SU-DHL-6 (cell line): ENCODE results near the gene MMP11.

Experiments used
- H2AFZ ChIP-seq: fragments of 200-600 bp; sonication (generic); 2 replicates; pipeline ENCODE4 v1.6.1; 2014; ENCODE audit warnings: low read depth, mild to moderate bottlenecking, moderate library complexity, mixed read lengths, antibody characterized with exemption, low read length; ENCODE audit not compliant: severe bottlenecking
- H3F3A ChIP-seq: fragments of 200-600 bp; shearing (Covaris generic); 2 replicates; pipeline ENCODE4 v1.6.0; 2016; ENCODE audit warnings: antibody characterized with exemption, mild to moderate bottlenecking; ENCODE audit not compliant: insufficient read depth
- H3K27ac ChIP-seq: fragments of 200-600 bp; sonication (generic); 2 replicates; pipeline ENCODE4 v1.5.1; 2016; ENCODE audit warnings: low read depth, mild to moderate bottlenecking, low read length, moderate library complexity, mixed read lengths
- H3K27me3 ChIP-seq: fragments of 200-600 bp; sonication (generic), shearing (Covaris generic); 2 replicates; pipeline ENCODE4 v1.6.0; 2014; ENCODE audit warnings: mild to moderate bottlenecking, low read length
- H3K36me3 ChIP-seq: fragments of 200-600 bp; sonication (generic); 2 replicates; pipeline ENCODE4 v1.6.1; 2014; ENCODE audit warnings: mild to moderate bottlenecking, low read length, mixed read lengths
- H3K4me2 ChIP-seq: fragments of 300-600, 200-600 bp; shearing (Covaris generic), sonication (generic); 2 replicates; pipeline ENCODE4 v1.6.0; 2014; ENCODE audit warnings: low read length, low read depth, mild to moderate bottlenecking; ENCODE audit not compliant: poor library complexity, severe bottlenecking
- H3K4me3 ChIP-seq: fragments of 200-600 bp; sonication (generic); 2 replicates; pipeline ENCODE4 v1.5.1; 2014; ENCODE audit warnings: antibody characterized with exemption, low read length, mild to moderate bottlenecking, mixed read lengths; ENCODE audit not compliant: insufficient read depth, poor library complexity, severe bottlenecking
- H3K79me2 ChIP-seq: fragments of 200-600 bp; sonication (generic); 2 replicates; pipeline ENCODE4 v1.6.1; 2014; ENCODE audit warnings: mild to moderate bottlenecking, low read length, moderate library complexity; ENCODE audit not compliant: insufficient read depth
- H3K9ac ChIP-seq: fragments of 200-600 bp; sonication (generic); 2 replicates; pipeline ENCODE4 v1.7.0; 2014; ENCODE audit warnings: mild to moderate bottlenecking, low read length
- H3K9me2 ChIP-seq: fragments of 200-600 bp; sonication (generic); replicated peaks from 2 replicates; pipeline ENCODE4 v1.6.1; 2014; ENCODE audit warnings: low read length; ENCODE audit not compliant: insufficient read depth
- H3K9me3 ChIP-seq: fragments of 200-600 bp; sonication (generic); 2 replicates; pipeline ENCODE4 v1.6.1; 2014; ENCODE audit warnings: low read length, mixed read lengths; ENCODE audit not compliant: insufficient read depth
- H4K20me1 ChIP-seq: fragments of 200-600 bp; sonication (generic); 2 replicates; pipeline ENCODE4 v1.6.1; 2014; ENCODE audit warnings: low read depth, mild to moderate bottlenecking, antibody characterized with exemption, low read length, moderate library complexity, mixed read lengths
- EZH2phosphoT487 ChIP-seq: fragments of 200-600 bp; sonication (generic), shearing (Covaris generic); conservative IDR thresholded peaks from 2 replicates; pipeline ENCODE4 v1.6.1; 2018; ENCODE audit warnings: mild to moderate bottlenecking, antibody characterized with exemption, low read length, moderate library complexity, mixed read lengths
- TF ChIP-seq, protein P1 (sequence below): fragments of 200-600 bp; sonication (generic); IDR thresholded peaks from one replicate; pipeline ENCODE4 v1.5.1; 2017; ENCODE audit warnings: antibody characterized with exemption, mild to moderate bottlenecking, low read length, moderate library complexity; ENCODE audit not compliant: insufficient read depth, poor library complexity, severe bottlenecking

Gene MMP11

DNA sequence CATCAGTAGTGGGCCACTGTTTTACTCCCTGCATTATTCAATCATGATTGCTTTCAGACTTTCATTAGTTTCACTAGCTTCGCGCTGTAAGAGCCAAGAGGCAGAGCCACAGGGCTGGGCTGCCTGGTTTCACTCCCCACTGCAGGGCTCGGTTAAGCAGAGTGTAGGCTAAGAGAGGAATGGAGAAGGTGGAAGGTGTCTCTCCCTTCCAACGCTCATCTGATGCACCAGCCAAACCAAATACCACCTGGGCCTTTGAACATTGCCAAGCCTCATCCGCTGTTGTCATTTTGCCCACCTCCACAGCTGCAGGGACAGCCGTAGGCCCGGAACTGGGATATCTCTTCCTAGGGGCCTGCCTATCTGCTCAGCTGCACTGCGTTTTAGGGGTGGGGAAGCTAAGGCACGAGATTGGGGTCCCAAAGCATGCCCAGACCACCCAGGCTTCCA lies 13.6 kb downstream of the MMP11 start:
- no peaks in the 10 kb centered on the region for H3K27me3 ChIP-seq
- peak overlapping the region; percentile 93 for H3K27ac ChIP-seq
- H4K20me1 ChIP-seq = peaks cover 6% of the 10 kb centered on the region; the same call in 1 of the 2 replicates
- H3K4me2 ChIP-seq = peak overlapping the region; percentile 84
- no peaks in the 10 kb centered on the region for H3K9me2 ChIP-seq
- no peaks in the 10 kb centered on the region for H3K9me3 ChIP-seq
- H3K79me2 ChIP-seq = peaks cover 41% of the 10 kb centered on the region
- peak overlapping the region; percentile 96 for H3K9ac ChIP-seq
- no peak for TF ChIP-seq EZH2phosphoT487
- TF ChIP-seq, protein P1, sequence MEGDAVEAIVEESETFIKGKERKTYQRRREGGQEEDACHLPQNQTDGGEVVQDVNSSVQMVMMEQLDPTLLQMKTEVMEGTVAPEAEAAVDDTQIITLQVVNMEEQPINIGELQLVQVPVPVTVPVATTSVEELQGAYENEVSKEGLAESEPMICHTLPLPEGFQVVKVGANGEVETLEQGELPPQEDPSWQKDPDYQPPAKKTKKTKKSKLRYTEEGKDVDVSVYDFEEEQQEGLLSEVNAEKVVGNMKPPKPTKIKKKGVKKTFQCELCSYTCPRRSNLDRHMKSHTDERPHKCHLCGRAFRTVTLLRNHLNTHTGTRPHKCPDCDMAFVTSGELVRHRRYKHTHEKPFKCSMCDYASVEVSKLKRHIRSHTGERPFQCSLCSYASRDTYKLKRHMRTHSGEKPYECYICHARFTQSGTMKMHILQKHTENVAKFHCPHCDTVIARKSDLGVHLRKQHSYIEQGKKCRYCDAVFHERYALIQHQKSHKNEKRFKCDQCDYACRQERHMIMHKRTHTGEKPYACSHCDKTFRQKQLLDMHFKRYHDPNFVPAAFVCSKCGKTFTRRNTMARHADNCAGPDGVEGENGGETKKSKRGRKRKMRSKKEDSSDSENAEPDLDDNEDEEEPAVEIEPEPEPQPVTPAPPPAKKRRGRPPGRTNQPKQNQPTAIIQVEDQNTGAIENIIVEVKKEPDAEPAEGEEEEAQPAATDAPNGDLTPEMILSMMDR = no peak
- peak overlapping the region; percentile 81 for H3K4me3 ChIP-seq
- peak overlapping the region; percentile 81 for H2AFZ ChIP-seq
- no peaks in the 10 kb centered on the region; the same call in 1 of the 2 replicates for H3F3A ChIP-seq
- no peaks in the 10 kb centered on the region for H3K36me3 ChIP-seq

DNA sequence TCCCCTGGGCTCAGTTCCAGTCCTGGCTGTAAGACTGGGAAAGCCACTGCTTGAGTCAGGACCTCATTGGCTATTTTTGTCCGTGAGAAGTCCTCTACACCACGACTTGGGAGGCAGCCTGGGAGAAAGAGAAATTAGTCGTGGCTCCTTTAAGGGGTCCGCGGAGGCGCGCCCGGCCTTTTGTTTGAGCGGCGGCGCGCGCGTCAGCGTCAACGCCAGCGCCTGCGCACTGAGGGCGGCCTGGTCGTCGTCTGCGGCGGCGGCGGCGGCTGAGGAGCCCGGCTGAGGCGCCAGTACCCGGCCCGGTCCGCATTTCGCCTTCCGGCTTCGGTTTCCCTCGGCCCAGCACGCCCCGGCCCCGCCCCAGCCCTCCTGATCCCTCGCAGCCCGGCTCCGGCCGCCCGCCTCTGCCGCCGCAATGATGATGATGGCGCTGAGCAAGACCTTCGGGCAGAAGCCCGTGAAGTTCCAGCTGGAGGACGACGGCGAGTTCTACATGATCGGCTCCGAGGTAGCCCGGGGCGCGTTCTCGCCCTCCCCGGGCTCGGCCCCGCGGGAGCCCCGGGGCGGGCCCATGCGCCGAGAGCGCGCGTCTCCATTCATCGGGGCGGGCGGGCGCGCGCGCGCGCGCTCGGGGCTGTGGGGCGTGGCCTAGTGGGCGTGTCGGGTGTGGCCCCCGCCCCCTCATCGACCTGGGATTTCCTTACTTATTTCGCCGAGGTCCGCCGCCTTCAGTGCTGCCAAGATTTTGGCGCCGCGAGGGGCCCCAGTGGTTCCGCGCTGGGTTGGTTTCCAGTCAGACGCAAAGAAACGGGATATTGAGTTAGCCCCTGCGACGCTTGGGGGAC lies 14.3 kb downstream of the MMP11 start, which contains the start of gene SMARCB1:
Gene SMARCB1 (plus strand): TSS at position 215 of the 848 bp plus-strand sequence. CDS start 204 bp downstream, at position 419.
- TF ChIP-seq, protein P1 = no peak
- no peak for TF ChIP-seq EZH2phosphoT487
- no peaks in the 10 kb centered on the region for H3K36me3 ChIP-seq

DNA sequence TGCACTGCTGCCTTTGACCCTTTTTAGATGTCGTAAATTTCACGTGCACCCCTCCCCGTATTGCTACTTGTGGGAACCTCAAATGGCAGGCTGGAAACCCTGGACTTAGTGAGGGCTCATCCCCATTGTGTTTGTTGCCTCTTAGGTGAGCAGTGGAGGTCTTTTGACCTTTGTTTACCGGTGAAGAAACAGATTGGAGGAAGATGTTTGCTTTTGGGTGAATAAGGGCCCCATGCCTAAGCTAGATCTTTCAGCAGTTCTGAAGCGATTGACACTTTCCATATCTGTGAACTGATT lies 14.9 kb downstream of the MMP11 start:
- H3K4me3 ChIP-seq = peak overlapping the region; percentile 81
- H3K79me2 ChIP-seq = peaks cover 53% of the 10 kb centered on the region
- H4K20me1 ChIP-seq = peaks cover 6% of the 10 kb centered on the region; the same call in 1 of the 2 replicates
- H3K4me2 ChIP-seq = peak overlapping the region; percentile 84
- H3K9ac ChIP-seq = peak overlapping the region; percentile 96
- no peaks in the 10 kb centered on the region; the same call in 1 of the 2 replicates for H3F3A ChIP-seq
- TF ChIP-seq, protein P1 = no peak
- no peak for TF ChIP-seq EZH2phosphoT487
- no peaks in the 10 kb centered on the region for H3K9me2 ChIP-seq
- H2AFZ ChIP-seq = no peak overlapping the region
- no peaks in the 10 kb centered on the region for H3K27me3 ChIP-seq
- peak overlapping the region; percentile 93 for H3K27ac ChIP-seq
- no peaks in the 10 kb centered on the region for H3K9me3 ChIP-seq
- H3K36me3 ChIP-seq = no peaks in the 10 kb centered on the region

More for the DNA sequence above, 14.3 kb downstream of the MMP11 start, which contains the start of gene SMARCB1:
- Histone ChIP-seq H4K20me1 (peaks cover 6% of the 10 kb centered on the region; the same call in 1 of the 2 replicates), H3K9me2 (no peaks in the 10 kb centered on the region), H3K4me2 (peak within 1 kb of the TSS; percentile 84), H3K4me3 (peak within 1 kb of the TSS; percentile 81), H3K9me3 (no peaks in the 10 kb centered on the region), H3K27ac (peak within 1 kb of the TSS; percentile 93), H3K9ac (peak within 1 kb of the TSS; percentile 96), H3K79me2 (peaks cover 47% of the 10 kb centered on the region), H2AFZ (peak within 1 kb of the TSS; percentile 81), H3K27me3 (no peaks in the 10 kb centered on the region), H3F3A (no peaks in the 10 kb centered on the region; the same call in 1 of the 2 replicates)
